ENCODE measurements around the gene THAP3. TPM values are rescaled to one million over a fixed set of nuclear protein-coding genes. Genes with fewer than 3 reads are reported as not detected.
A peak's percentile ranks its signal among the peaks of the same experiment; 100 is the strongest.

Gene THAP3
- total and polyA plus RNA-seq, 9 of the 15 experiments (the other 6 are each of a cell fraction or from before 2014, with no cell fraction given) = 1.9 to 31.2 (median 18.2) TPM

DNA sequence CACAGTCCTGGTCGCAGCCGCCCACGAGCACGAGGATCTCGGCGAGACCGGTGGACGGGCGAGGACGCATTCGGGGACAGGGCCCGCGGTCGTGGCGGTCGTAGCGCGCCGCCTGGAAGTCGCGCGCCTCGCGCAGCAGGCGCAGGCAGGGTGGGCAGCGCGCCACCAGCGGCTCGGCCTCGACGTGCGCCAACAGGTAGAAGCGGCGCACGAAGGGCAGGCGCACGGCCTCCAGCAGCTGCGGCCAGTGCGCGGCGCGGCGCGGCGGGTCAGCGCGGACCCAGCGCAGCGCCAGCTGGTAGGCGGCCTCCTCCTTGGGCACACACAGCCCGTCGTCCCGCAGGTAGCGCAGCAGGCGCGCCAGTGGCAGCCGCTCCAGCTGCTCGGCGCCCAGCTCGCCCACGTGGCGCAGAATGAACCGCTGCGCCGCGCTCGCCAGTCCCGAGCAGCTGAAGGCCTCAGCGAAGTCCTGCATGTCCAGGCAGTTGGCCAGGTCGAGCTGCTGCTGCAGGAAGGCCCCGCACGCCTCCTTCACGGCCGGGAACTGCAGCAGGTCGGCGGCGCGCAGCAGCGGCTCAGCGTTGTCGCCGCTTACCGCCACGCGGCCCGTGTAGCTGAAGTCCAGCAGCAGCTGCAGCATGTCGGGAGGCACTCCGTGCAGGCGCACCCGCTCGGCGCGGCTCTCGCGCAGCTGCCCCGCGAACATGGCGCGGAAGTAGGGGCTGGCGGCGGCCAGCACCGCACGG lies 22.6 kb upstream of the THAP3 start (continued):
- TF ChIP-seq, protein P1, sequence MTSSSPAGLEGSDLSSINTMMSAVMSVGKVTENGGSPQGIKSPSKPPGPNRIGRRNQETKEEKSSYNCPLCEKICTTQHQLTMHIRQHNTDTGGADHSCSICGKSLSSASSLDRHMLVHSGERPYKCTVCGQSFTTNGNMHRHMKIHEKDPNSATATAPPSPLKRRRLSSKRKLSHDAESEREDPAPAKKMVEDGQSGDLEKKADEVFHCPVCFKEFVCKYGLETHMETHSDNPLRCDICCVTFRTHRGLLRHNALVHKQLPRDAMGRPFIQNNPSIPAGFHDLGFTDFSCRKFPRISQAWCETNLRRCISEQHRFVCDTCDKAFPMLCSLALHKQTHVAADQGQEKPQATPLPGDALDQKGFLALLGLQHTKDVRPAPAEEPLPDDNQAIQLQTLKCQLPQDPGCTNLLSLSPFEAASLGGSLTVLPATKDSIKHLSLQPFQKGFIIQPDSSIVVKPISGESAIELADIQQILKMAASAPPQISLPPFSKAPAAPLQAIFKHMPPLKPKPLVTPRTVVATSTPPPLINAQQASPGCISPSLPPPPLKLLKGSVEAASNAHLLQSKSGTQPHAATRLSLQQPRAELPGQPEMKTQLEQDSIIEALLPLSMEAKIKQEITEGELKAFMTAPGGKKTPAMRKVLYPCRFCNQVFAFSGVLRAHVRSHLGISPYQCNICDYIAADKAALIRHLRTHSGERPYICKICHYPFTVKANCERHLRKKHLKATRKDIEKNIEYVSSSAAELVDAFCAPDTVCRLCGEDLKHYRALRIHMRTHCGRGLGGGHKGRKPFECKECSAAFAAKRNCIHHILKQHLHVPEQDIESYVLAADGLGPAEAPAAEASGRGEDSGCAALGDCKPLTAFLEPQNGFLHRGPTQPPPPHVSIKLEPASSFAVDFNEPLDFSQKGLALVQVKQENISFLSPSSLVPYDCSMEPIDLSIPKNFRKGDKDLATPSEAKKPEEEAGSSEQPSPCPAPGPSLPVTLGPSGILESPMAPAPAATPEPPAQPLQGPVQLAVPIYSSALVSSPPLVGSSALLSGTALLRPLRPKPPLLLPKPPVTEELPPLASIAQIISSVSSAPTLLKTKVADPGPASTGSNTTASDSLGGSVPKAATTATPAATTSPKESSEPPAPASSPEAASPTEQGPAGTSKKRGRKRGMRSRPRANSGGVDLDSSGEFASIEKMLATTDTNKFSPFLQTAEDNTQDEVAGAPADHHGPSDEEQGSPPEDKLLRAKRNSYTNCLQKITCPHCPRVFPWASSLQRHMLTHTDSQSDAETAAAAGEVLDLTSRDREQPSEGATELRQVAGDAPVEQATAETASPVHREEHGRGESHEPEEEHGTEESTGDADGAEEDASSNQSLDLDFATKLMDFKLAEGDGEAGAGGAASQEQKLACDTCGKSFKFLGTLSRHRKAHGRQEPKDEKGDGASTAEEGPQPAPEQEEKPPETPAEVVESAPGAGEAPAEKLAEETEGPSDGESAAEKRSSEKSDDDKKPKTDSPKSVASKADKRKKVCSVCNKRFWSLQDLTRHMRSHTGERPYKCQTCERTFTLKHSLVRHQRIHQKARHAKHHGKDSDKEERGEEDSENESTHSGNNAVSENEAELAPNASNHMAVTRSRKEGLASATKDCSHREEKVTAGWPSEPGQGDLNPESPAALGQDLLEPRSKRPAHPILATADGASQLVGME (CRISPR knock-in tag; IDR thresholded peaks at IDR 0.05) = no peak
- TF ChIP-seq ZC3H4 (CRISPR knock-in tag; IDR thresholded peaks at IDR 0.05; ENCODE audit: borderline replicate concordance) (no peak), ILK (tag; IDR thresholded peaks at IDR 0.05; ENCODE audit: borderline replicate concordance, low read depth) (no peak), HNRNPL (IDR thresholded peaks at IDR 0.05; ENCODE audit: low read depth, low read length) (peak; percentile 29; the same call in 1 of the 2 replicates), ELF4 (CRISPR knock-in tag; IDR thresholded peaks at IDR 0.05) (no peak), ZNF224 (CRISPR knock-in tag; IDR thresholded peaks at IDR 0.05) (no peak; the same call in 1 of the 2 replicates), ZNF232 (CRISPR knock-in tag; IDR thresholded peaks at IDR 0.05) (no peak), NCOR1 (IDR thresholded peaks at IDR 0.05) (no peak), CCNT2 (IDR thresholded peaks at IDR 0.05; ENCODE audit: borderline replicate concordance, extremely low read depth, insufficient read length, low read depth, low read length) (peak; percentile 17), ZNF133 (CRISPR knock-in tag; IDR thresholded peaks at IDR 0.05) (no peak), NBN (IDR thresholded peaks at IDR 0.05; ENCODE audit: low read depth) (no peak), ZNF282 (CRISPR knock-in tag; IDR thresholded peaks at IDR 0.05) (no peak), BRCA1 (IDR thresholded peaks at IDR 0.05) (no peak), BRCA1 (CRISPR knock-in tag; IDR thresholded peaks at IDR 0.05) (no peak), ZNF184 (CRISPR knock-in tag; IDR thresholded peaks at IDR 0.05) (no peak), SRSF1 (IDR thresholded peaks at IDR 0.05; ENCODE audit: low read depth, low read length) (no peak)
- TF ChIP-seq, protein P2, sequence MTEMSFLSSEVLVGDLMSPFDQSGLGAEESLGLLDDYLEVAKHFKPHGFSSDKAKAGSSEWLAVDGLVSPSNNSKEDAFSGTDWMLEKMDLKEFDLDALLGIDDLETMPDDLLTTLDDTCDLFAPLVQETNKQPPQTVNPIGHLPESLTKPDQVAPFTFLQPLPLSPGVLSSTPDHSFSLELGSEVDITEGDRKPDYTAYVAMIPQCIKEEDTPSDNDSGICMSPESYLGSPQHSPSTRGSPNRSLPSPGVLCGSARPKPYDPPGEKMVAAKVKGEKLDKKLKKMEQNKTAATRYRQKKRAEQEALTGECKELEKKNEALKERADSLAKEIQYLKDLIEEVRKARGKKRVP (CRISPR knock-in tag; IDR thresholded peaks at IDR 0.05) = no peak
- TF ChIP-seq, protein P3, sequence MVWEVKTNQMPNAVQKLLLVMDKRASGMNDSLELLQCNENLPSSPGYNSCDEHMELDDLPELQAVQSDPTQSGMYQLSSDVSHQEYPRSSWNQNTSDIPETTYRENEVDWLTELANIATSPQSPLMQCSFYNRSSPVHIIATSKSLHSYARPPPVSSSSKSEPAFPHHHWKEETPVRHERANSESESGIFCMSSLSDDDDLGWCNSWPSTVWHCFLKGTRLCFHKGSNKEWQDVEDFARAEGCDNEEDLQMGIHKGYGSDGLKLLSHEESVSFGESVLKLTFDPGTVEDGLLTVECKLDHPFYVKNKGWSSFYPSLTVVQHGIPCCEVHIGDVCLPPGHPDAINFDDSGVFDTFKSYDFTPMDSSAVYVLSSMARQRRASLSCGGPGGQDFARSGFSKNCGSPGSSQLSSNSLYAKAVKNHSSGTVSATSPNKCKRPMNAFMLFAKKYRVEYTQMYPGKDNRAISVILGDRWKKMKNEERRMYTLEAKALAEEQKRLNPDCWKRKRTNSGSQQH (CRISPR knock-in tag; IDR thresholded peaks at IDR 0.05) = no peak
- TF ChIP-seq, protein P4, sequence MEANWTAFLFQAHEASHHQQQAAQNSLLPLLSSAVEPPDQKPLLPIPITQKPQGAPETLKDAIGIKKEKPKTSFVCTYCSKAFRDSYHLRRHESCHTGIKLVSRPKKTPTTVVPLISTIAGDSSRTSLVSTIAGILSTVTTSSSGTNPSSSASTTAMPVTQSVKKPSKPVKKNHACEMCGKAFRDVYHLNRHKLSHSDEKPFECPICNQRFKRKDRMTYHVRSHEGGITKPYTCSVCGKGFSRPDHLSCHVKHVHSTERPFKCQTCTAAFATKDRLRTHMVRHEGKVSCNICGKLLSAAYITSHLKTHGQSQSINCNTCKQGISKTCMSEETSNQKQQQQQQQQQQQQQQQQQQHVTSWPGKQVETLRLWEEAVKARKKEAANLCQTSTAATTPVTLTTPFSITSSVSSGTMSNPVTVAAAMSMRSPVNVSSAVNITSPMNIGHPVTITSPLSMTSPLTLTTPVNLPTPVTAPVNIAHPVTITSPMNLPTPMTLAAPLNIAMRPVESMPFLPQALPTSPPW (CRISPR knock-in tag; IDR thresholded peaks at IDR 0.05) = no peak

Measured in K562 (cell line).